ENCODE measurements around the gene BRD9.
"Not testable (repeated sequence)": the region's sequence is repeated elsewhere in the genome, so short reads cannot be mapped to it uniquely, and the experiment has no call there.

BRD9 gene

GRCh38 chr5:892394-893136 lies at the start of gene BRD9, which contains the start of gene TRIP13:
Gene BRD9, minus strand, starts transcription at chr5:892801. Its CDS starts 144 bp downstream, at chr5:892657.
Gene TRIP13, plus strand, starts transcription at chr5:892884. Its CDS starts 115 bp downstream, at chr5:892999.
- H3K4me3 ChIP-seq (ENCODE audit: low read length) = peak within 1 kb of the TSS; percentile 92
- H3K4me1 ChIP-seq (ENCODE audit: control insufficient read depth, insufficient read depth, low read length) = peaks cover 30% of the 10 kb centered on the region
- DNase-seq (ENCODE audit: low read depth) = peak; percentile 94
- H3K9ac ChIP-seq (ENCODE audit: low read length) = peak within 1 kb of the TSS; percentile 90
- no peaks in the 10 kb centered on the region for H3K27me3 ChIP-seq (replicated peaks; ENCODE audit: control insufficient read depth, insufficient read depth, low read length)
- H3K36me3 ChIP-seq (ENCODE audit: control insufficient read depth, insufficient read depth, low read length, severe bottlenecking) = peaks cover 20% of the 10 kb centered on the region
- no peaks in the 10 kb centered on the region for H3K9me3 ChIP-seq (ENCODE audit: control insufficient read depth, low read length)

GRCh38 chr5:940741-941140 lies 48.1 kb upstream of the BRD9 start:
- H3K4me3 ChIP-seq (ENCODE audit: low read length); H3K4me1 ChIP-seq (ENCODE audit: control insufficient read depth, insufficient read depth, low read length); H3K36me3 ChIP-seq (ENCODE audit: control insufficient read depth, insufficient read depth, low read length, severe bottlenecking); H3K9me3 ChIP-seq (ENCODE audit: control insufficient read depth, low read length); DNase-seq (ENCODE audit: low read depth); H3K9ac ChIP-seq (ENCODE audit: low read length): not testable (repeated sequence)
- H3K27me3 ChIP-seq (replicated peaks; ENCODE audit: control insufficient read depth, insufficient read depth, low read length) = peaks cover 69% of the 10 kb centered on the region

- no peaks in the 10 kb centered on the region for H3K4me1 ChIP-seq (ENCODE audit: control insufficient read depth, insufficient read depth, low read length)
- no peak overlapping the region for H3K9ac ChIP-seq (ENCODE audit: low read length)
- H3K27me3 ChIP-seq (replicated peaks; ENCODE audit: control insufficient read depth, insufficient read depth, low read length) = peaks cover 61% of the 10 kb centered on the region
- H3K9me3 ChIP-seq (ENCODE audit: control insufficient read depth, low read length) = no peaks in the 10 kb centered on the region
- DNase-seq (ENCODE audit: low read depth) = no peak
- no peaks in the 10 kb centered on the region for H3K36me3 ChIP-seq (ENCODE audit: control insufficient read depth, insufficient read depth, low read length, severe bottlenecking)
- no peak overlapping the region for H3K4me3 ChIP-seq (ENCODE audit: low read length)
These were observed 46.8 kb upstream of the BRD9 start for GRCh38 chr5:939368-939767.

- Histone ChIP-seq H3K9me3 (ENCODE audit: control insufficient read depth, low read length) (no peaks in the 10 kb centered on the region), H3K36me3 (ENCODE audit: control insufficient read depth, insufficient read depth, low read length, severe bottlenecking) (no peaks in the 10 kb centered on the region), H3K9ac (ENCODE audit: low read length) (no peak overlapping the region), H3K4me1 (ENCODE audit: control insufficient read depth, insufficient read depth, low read length) (peaks cover 10% of the 10 kb centered on the region), H3K27me3 (replicated peaks; ENCODE audit: control insufficient read depth, insufficient read depth, low read length) (peaks cover 44% of the 10 kb centered on the region), H3K4me3 (ENCODE audit: low read length) (no peak overlapping the region)
- no peak for DNase-seq (ENCODE audit: low read depth)
These were observed 44.7 kb upstream of the BRD9 start for GRCh38 chr5:937151-937924.

GRCh38 chr5:936149-937144 lies 43.8 kb upstream of the BRD9 start:
- H3K36me3 ChIP-seq (ENCODE audit: control insufficient read depth, insufficient read depth, low read length, severe bottlenecking) = no peaks in the 10 kb centered on the region
- no peak overlapping the region for H3K4me3 ChIP-seq (ENCODE audit: low read length)
- H3K27me3 ChIP-seq (replicated peaks; ENCODE audit: control insufficient read depth, insufficient read depth, low read length) = peaks cover 47% of the 10 kb centered on the region
- no peaks in the 10 kb centered on the region for H3K9me3 ChIP-seq (ENCODE audit: control insufficient read depth, low read length)
- peaks cover 13% of the 10 kb centered on the region for H3K4me1 ChIP-seq (ENCODE audit: control insufficient read depth, insufficient read depth, low read length)
- no peak overlapping the region for H3K9ac ChIP-seq (ENCODE audit: low read length)
- DNase-seq (ENCODE audit: low read depth) = no peak

GRCh38 chr5:935510-936084 lies 43.0 kb upstream of the BRD9 start:
- H3K4me1 ChIP-seq (ENCODE audit: control insufficient read depth, insufficient read depth, low read length) = peaks cover 13% of the 10 kb centered on the region
- DNase-seq (ENCODE audit: low read depth) = no peak
- no peak overlapping the region for H3K4me3 ChIP-seq (ENCODE audit: low read length)
- H3K27me3 ChIP-seq (replicated peaks; ENCODE audit: control insufficient read depth, insufficient read depth, low read length) = peaks cover 56% of the 10 kb centered on the region
- no peaks in the 10 kb centered on the region for H3K9me3 ChIP-seq (ENCODE audit: control insufficient read depth, low read length)
- H3K36me3 ChIP-seq (ENCODE audit: control insufficient read depth, insufficient read depth, low read length, severe bottlenecking) = no peaks in the 10 kb centered on the region
- H3K9ac ChIP-seq (ENCODE audit: low read length) = no peak overlapping the region

GRCh38 chr5:934381-934967 lies 41.9 kb upstream of the BRD9 start:
- H3K9me3 ChIP-seq (ENCODE audit: control insufficient read depth, low read length); H3K9ac ChIP-seq (ENCODE audit: low read length); H3K36me3 ChIP-seq (ENCODE audit: control insufficient read depth, insufficient read depth, low read length, severe bottlenecking); H3K4me3 ChIP-seq (ENCODE audit: low read length): not testable (repeated sequence)
- peak; percentile 62 for DNase-seq (ENCODE audit: low read depth)
- Histone ChIP-seq H3K27me3 (replicated peaks; ENCODE audit: control insufficient read depth, insufficient read depth, low read length) (peaks cover 56% of the 10 kb centered on the region), H3K4me1 (ENCODE audit: control insufficient read depth, insufficient read depth, low read length) (peaks cover 13% of the 10 kb centered on the region)

GRCh38 chr5:933951-934350 lies 41.4 kb upstream of the BRD9 start:
- Histone ChIP-seq H3K27me3 (replicated peaks; ENCODE audit: control insufficient read depth, insufficient read depth, low read length) (peaks cover 52% of the 10 kb centered on the region), H3K4me1 (ENCODE audit: control insufficient read depth, insufficient read depth, low read length) (peaks cover 13% of the 10 kb centered on the region)
- H3K9me3 ChIP-seq (ENCODE audit: control insufficient read depth, low read length); H3K9ac ChIP-seq (ENCODE audit: low read length); DNase-seq (ENCODE audit: low read depth); H3K36me3 ChIP-seq (ENCODE audit: control insufficient read depth, insufficient read depth, low read length, severe bottlenecking); H3K4me3 ChIP-seq (ENCODE audit: low read length): not testable (repeated sequence)

GRCh38 chr5:933251-933861 lies 40.8 kb upstream of the BRD9 start:
- no peaks in the 10 kb centered on the region for H3K9me3 ChIP-seq (ENCODE audit: control insufficient read depth, low read length)
- no peak for DNase-seq (ENCODE audit: low read depth)

GRCh38 chr5:932628-933250 lies 40.1 kb upstream of the BRD9 start:
- no peak overlapping the region for H3K9ac ChIP-seq (ENCODE audit: low read length)
- H3K4me3 ChIP-seq (ENCODE audit: low read length) = no peak overlapping the region
- no peak for DNase-seq (ENCODE audit: low read depth)
- H3K9me3 ChIP-seq (ENCODE audit: control insufficient read depth, low read length) = no peaks in the 10 kb centered on the region
- H3K4me1 ChIP-seq (ENCODE audit: control insufficient read depth, insufficient read depth, low read length) = peaks cover 13% of the 10 kb centered on the region
- H3K27me3 ChIP-seq (replicated peaks; ENCODE audit: control insufficient read depth, insufficient read depth, low read length) = peaks cover 44% of the 10 kb centered on the region
- H3K36me3 ChIP-seq (ENCODE audit: control insufficient read depth, insufficient read depth, low read length, severe bottlenecking) = no peaks in the 10 kb centered on the region

More at GRCh38 chr5:933251-933861, 40.8 kb upstream of the BRD9 start:
- Histone ChIP-seq H3K27me3 (replicated peaks; ENCODE audit: control insufficient read depth, insufficient read depth, low read length) (peaks cover 46% of the 10 kb centered on the region), H3K4me1 (ENCODE audit: control insufficient read depth, insufficient read depth, low read length) (peaks cover 13% of the 10 kb centered on the region), H3K9ac (ENCODE audit: low read length) (no peak overlapping the region), H3K36me3 (ENCODE audit: control insufficient read depth, insufficient read depth, low read length, severe bottlenecking) (no peaks in the 10 kb centered on the region), H3K4me3 (ENCODE audit: low read length) (no peak overlapping the region)

Data from adipocyte (in vitro differentiated cells).